ENCODE data around the gene OR2T10. TPM values are rescaled to one million over a fixed set of nuclear protein-coding genes. Genes with fewer than 3 reads are reported as not detected.
"Not testable (repeated sequence)": the region's sequence is repeated elsewhere in the genome, so short reads cannot be mapped to it uniquely, and the experiment has no call there.

The OR2T10 gene
- polyA plus RNA-seq, 4 donors, result 0.08 to 0.28 (median 0.11) TPM

DNA sequence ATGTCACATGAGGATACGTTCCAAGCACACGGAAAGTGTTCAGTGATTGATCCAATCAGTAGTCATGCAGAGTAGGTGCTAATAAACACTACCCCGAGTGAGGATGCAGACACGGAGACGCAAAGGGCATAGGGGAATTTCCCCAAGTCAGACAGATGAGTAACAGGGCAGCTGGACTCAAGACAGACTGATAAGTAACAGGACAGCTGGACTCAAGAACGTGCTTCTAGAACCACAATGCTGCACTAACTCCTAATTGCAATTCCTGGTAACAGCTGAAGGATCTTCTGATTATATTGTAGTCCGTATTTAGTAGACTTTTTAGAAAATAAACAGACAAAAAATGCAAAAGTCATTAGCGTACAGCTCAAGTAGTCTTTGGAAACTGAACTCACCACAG lies 1.9 kb upstream of the OR2T10 start:
- no peak for DNase-seq (ENCODE audit: low read depth in 4 of 4, low spot score in 2 of 4)

DNA sequence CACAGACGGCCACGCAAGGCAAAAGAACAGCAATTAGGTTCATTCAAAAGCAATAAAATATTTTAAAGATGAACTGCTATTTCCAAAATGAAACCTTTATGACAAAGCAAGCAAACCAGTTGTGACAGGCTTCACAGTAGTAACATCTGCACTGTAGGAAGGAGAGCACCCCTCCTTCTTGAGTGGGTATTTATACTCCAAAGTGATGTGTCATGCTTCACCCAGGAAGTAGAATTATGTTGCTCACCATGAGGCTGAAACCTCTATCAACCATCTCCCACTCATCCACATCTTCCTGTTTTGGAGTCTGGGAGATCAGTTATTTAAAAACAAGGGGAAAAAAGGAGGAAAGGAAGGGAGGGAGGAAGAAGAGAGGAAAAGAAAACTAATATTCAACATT lies 885 bp downstream of the OR2T10 start:
- no peak for DNase-seq (ENCODE audit: low read depth in 4 of 4, low spot score in 2 of 4)

DNA sequence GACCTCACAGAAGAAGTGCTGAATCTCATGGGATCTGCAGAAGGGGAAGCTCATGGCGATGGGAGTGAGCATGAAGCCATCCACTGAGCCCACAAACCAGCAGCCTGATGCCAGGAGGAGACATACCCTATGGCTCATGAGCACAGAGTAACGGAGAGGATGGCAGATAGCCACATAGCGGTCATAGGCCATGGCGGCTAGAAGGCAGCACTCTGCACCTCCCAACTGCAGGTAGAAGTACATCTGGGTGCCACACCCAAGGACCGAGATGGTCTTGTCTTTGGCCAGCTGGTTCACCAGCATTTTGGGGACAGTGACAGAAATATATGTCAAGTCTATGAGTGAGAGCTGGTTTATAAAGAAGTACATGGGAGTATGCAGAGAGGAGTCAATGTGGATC lies 4.3 kb downstream of the OR2T10 start:
- no peak for DNase-seq (ENCODE audit: low read depth in 4 of 4, low spot score in 2 of 4)

DNA sequence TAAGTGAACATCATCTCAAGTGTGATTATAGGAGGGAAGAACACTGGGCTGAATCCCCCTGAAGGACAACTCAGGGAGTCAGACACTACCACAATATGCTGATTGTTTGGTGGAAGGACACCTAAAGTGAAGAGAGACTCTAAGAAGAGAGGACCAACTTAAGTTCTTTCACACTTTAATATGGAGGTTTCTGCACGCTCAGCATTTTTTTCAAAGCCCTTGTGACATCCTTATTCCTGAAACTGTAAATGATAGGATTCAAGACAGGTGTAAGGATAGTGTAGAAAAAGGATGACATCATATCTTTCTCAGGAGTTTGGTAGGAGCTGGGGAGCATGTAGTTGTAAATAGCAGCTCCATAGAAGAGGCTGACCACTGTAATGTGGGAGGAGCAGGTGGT lies 4.8 kb downstream of the OR2T10 start:
- no peak for DNase-seq (ENCODE audit: low read depth in 4 of 4, low spot score in 2 of 4)

DNA sequence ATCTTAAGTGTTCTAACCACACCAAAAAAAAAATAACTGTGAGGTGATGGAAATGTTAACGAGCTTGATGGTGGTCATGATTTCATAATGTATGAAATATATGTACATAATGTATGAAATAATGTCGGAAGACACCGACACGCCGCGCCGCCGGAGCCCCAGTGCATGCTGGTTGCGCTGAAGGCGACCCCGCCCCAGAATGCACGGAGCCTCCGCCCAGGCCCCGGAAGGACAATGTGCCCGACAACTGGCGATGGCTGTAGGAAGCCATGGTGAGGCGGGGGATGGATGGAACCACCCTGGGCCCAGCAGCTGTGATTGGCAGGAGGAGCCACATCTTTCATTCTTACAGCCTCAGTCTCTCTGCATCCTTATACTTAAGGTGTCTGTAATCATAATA lies 7.4 kb downstream of the OR2T10 start:
- no peak for DNase-seq (ENCODE audit: low read depth in 4 of 4, low spot score in 2 of 4)

DNA sequence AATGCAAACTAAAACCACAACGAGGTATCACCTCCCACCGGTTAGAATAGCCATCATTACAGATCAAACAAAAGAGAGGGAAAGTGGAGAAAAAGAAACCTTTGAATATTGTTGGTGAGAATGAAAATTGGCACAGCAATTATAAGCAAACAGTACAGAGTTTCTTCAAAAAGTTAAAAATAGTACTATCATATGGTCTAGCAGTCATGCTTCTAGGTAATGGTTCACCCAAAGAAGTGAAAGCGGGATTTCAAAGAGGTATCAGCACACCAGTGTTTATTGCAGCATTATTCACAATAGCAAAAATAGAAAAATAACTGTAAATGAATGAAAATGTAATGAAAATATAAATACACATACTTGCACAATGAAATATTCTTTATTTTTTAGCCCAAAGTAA lies 8.2 kb downstream of the OR2T10 start:
- DNase-seq (ENCODE audit: low read depth in 4 of 4, low spot score in 2 of 4), result no peak

DNA sequence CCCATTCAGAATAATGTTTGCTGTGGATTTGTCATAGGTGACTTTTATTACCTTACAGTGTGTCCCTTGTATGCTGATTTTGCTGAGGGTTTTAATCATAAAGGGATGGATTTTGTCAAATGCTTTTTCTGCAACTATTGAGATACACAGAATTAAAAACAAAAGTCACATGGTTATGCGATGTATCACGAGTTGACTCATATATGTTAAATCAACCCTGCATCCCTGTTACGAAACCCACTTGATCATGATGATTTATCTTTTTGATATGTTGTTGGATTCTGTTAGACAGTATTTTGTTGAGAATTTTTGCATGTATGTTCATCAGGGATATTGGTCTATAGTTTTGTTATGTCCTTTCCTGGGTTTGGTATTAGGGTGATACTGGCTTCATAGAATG lies 12.2 kb downstream of the OR2T10 start:
- DNase-seq (ENCODE audit: low read depth in 4 of 4, low spot score in 2 of 4), result no peak

DNA sequence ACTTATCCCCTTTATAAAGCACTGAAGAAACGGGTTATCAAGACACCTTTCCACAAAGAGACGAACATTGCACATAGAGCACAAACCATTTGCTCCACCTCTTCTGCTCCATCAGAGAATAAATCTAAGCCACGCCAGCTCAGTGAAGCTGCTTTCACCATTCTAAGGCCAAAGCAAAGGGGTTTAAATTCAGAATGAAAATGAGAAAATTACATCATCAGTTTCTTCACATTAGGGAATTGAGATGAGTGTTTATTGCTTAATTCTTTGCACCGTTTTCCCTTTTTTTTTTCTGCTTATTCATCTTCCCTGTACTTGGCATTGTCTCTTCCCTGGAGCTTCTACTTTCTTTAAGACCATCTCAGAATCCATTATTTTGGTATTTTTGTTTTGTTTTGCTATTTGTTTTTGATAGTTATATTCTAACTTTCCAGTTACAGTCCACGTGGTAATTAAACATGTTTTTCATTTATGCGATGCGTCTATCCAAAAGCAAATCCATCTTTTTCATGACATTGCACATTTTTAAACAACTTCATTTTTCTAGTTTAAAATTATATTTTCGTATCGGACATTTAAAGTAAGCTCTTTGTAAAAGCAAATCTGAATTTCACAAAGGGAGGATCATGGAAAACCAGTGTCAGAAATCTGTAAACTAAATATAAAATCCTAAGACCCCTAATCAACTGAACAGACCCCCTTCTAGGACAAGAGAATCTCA lies 21.1 kb downstream of the OR2T10 start:
- DNase-seq (ENCODE audit: low read depth in 4 of 4, low spot score in 2 of 4), result no peak

DNA sequence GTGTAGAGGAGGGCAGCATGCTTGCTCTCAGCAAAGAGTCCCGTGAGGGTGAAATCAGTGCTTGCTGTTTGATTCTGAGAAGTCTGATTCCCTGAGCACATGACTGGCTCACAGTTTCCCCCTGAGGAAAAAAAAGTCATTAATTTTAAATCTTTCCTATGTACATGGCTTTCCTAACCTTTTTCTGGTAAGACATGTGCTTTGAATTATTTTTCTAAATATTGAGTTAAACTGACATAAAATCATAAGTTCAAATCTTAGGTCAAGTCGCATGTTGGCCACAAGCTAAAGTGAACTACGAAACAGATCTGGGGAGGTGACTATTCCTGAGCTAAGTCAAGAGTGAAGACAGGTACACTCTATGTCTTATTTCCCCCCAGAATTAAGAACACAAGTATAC lies 22.8 kb downstream of the OR2T10 start, which contains the start of gene OR2T34:
Gene OR2T34, minus strand, starts transcription at position 101 of the 400 bp plus-strand sequence. Its CDS starts 0 bp downstream, at position 101.
- not testable (repeated sequence) for DNase-seq (ENCODE audit: low read depth in 4 of 4, low spot score in 2 of 4)

DNA sequence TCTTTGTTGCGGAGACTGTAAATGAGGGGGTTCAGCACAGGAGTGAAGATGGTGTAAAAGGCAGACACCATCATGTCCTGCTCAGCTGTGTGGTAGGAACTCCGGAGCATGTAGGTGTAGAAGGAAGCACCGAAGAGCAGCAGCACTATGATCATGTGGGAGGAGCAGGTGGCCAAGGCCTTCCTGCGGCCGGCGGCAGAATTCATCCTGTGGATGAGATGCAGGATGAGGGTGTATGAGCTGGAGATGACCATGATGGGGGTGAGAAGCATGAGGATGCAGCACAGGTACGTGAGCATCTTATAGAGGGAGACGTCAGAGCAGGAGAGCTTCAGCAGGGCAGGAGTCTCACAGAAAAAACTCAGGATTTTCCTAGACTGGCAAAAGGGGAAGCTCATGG lies 23.6 kb downstream of the OR2T10 start:
- not testable (repeated sequence) for DNase-seq (ENCODE audit: low read depth in 4 of 4, low spot score in 2 of 4)

DNA sequence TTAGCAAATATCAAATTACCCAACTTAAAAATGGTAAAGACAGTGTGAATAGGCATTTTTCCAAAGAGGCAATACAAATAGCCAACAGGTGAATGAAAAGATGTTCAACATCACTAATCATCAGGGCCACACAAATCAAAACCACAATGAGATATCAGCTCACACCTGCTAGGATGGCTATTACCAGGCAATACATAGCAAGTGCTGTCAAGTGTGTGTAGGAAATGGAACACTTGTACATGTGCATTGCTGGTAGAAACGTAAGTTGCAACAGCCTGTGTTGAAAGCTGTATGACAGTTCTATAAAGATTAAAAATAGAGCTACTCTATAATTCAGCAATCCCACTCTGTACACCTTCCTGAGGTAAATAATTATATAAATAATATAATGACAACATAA lies 25.5 kb downstream of the OR2T10 start:
- DNase-seq (ENCODE audit: low read depth in 4 of 4, low spot score in 2 of 4), result not testable (repeated sequence)

DNA sequence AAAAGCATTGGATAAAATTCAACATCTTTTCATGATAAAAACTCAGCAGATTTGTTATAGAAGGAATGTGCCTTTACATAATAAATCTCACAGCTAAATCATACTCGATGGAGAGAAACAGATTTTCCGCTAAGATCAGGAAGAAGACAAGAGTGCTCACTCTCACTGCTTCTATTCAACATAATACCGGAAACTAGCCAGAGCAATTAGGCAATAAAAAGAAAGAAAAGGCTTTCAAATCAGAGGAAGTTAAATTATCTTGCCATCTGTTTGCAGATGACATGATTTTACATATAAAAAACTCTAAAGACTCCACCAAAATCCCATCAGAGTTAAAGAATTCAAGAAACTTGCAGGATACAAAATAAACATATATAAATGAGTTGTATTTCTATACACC lies 26.7 kb downstream of the OR2T10 start:
- DNase-seq (ENCODE audit: low read depth in 4 of 4, low spot score in 2 of 4), result not testable (repeated sequence)

DNA sequence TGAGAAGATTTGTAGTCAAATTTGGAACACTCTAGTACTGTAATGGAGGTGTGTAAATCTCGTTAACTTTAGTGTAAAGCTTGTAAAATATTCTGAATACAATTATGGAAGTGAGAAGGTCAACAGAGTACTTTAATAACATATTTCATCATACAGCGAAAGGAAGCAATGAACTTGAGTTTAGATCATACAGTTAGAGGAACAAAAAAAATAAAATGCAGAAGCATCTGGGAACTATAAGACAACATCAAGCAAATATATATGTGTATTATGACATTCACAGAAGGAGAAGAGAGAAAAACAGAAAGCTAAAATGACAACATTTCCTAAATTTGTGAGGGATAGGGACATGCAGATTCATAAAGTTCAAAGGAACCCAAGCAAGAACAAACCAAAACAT lies 28.5 kb downstream of the OR2T10 start:
- not testable (repeated sequence) for DNase-seq (ENCODE audit: low read depth in 4 of 4, low spot score in 2 of 4)

DNA sequence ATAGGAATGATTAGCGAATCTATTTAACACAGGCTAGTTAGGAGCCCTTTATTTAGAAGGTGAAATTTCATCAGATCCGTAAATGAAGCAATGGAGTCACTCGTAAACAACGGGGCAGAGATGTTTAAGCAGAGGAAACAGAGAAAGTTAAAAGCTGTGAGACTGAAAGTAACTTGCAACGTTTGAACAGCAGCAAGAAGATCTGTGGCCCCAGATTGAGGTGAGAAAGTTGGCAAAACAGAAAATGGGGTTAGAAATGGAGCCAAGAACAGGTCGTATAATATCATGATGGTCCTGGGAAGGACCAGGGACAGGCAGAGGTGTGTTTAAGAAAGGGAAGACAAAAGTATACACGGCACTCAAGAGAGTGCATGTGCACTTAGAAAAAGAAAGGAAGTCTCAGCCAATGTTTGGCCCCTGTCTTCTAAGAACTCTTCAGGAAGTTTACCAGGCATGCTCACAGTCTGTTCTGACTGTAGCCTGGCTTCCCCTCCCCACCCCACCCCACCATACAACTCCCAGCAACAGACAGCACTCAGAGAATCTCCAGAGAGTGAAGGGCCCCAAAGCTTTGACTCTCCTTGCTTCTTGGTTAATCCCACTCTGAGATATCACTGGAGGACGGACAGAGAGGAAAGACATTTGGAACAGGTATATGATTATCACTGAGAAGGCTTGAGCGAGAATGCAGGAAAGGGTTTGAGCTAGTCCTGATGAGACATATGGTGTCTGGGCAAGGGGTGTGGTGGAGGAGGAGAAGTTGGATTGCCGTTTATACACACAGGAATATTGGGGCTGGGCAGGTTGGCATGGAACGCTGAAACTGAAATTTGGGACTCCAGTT lies 31.7 kb downstream of the OR2T10 start:
- DNase-seq (ENCODE audit: low read depth in 4 of 4, low spot score in 2 of 4), result not testable (repeated sequence)

DNA sequence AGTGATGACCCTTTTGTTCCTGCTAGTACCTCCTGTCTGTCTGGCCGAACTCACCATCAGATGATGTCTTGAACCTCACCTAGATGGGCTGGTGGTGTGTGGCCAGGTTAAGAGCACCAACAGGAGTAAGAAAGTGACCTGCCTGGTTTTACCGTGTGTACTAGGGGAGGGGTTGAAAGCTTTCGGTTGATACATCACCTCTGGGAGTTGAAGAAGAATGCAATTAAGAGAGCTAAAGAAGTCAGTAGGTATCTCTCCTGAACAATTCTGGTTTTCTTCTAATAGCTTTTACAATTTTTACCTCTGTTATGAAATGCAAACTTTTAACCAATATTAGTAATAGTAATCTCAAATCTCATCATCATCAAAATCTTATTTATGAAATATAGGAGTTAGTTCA lies 34.8 kb downstream of the OR2T10 start, which contains the start of gene OR2T29:
Gene OR2T29, minus strand, starts transcription at position 101 of the 400 bp plus-strand sequence. CDS start 3,281 bp downstream, outside the sequence.
- DNase-seq (ENCODE audit: low read depth in 4 of 4, low spot score in 2 of 4), result not testable (repeated sequence)

DNA sequence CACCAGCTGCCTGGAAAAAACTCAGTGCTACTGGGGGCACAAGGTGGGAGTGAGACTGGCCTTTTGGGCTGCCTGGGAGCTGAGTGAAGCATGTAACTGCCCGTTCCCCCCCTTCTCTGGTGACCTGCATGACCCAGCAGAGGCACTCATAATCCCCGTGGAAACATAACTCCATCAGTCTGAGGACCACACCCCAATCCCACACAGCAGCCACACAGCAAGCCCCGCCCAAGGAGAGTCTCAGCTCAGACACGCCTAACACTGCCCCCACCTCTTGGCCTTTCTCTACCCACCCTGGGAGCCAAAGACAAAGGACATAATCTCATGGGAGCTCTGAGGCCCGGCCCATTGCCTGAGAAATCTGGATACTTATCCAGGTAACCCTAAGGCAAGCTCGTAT lies 46.5 kb downstream of the OR2T10 start:
- not testable (repeated sequence) for DNase-seq (ENCODE audit: low read depth in 4 of 4, low spot score in 2 of 4)

DNA sequence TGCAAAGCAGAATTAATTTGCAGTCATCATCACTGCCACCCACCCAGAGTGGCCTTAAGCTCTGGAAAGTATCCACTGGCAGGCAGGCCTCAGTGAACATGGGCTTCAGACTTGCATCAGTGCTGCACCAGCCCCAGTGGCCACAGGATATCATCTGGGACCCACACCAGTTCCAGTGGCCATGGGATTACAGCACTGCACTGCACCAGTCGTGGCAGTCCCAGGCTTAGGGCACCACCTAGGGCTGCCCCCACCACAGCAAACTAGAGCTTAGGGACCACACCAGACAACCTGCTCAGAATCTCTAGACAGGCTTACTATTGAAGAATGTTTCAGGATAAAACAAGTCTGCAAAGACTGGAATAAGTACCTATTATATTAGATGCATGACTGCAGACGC lies 50.1 kb downstream of the OR2T10 start:
- DNase-seq (ENCODE audit: low read depth in 4 of 4, low spot score in 2 of 4), result not testable (repeated sequence)

Other genes starting within 250 kb of the OR2T10 start
- not detected for gene OR14C36, start 248.9 kb downstream of the OR2T10 start, polyA plus RNA-seq (ENCODE audit: insufficient read length in 4 of 4)
- gene OR2T4, start 236.0 kb downstream of the OR2T10 start, polyA plus RNA-seq (ENCODE audit: insufficient read length in 4 of 4), result not detected
- gene OR2T6, start 222.0 kb downstream of the OR2T10 start, polyA plus RNA-seq (ENCODE audit: insufficient read length in 4 of 4), result under 1 TPM in 2 of 4 donors, not detected in 2; 0.08 to 0.21 TPM
- gene OR2T1, start 194.7 kb downstream of the OR2T10 start, polyA plus RNA-seq (ENCODE audit: insufficient read length in 4 of 4), result not detected
- gene OR2T2, start 152.1 kb downstream of the OR2T10 start, polyA plus RNA-seq (ENCODE audit: insufficient read length in 4 of 4), result not detected
- gene OR2T3, start 124.3 kb downstream of the OR2T10 start, polyA plus RNA-seq (ENCODE audit: insufficient read length in 4 of 4), result not detected
- gene OR2T5, start 109.1 kb downstream of the OR2T10 start, polyA plus RNA-seq (ENCODE audit: insufficient read length in 4 of 4), result not detected
- gene OR2G6, start 89.6 kb downstream of the OR2T10 start, polyA plus RNA-seq (ENCODE audit: insufficient read length in 4 of 4), result under 1 TPM in 2 of 4 donors, not detected in 2; 0.04 to 0.08 TPM
- under 1 TPM in 1 of 4 donors, not detected in 3; 0.06 TPM for gene OR2T29, start 34.9 kb downstream of the OR2T10 start, polyA plus RNA-seq (ENCODE audit: insufficient read length in 4 of 4)
- gene OR2T34, start 22.9 kb downstream of the OR2T10 start, polyA plus RNA-seq (ENCODE audit: insufficient read length in 4 of 4), result not detected
- under 1 TPM in 1 of 4 donors, not detected in 3; 0.03 TPM for gene OR2T11, start 37.4 kb upstream of the OR2T10 start, polyA plus RNA-seq (ENCODE audit: insufficient read length in 4 of 4)
- not detected for gene OR2T35, start 47.6 kb upstream of the OR2T10 start, polyA plus RNA-seq (ENCODE audit: insufficient read length in 4 of 4)
- not detected for gene OR2T27, start 57.8 kb upstream of the OR2T10 start, polyA plus RNA-seq (ENCODE audit: insufficient read length in 4 of 4)
- gene OR14I1, start 105.1 kb upstream of the OR2T10 start, polyA plus RNA-seq (ENCODE audit: insufficient read length in 4 of 4), result under 1 TPM in 1 of 4 donors, not detected in 3; 0.19 TPM
- gene LYPD8, start 158.1 kb upstream of the OR2T10 start, polyA plus RNA-seq (ENCODE audit: insufficient read length in 4 of 4), result under 1 TPM in 1 of 4 donors, not detected in 3; 0.09 TPM
- 10 to 100 TPM; 22.8 to 34.8 (median 30.0) TPM for gene SH3BP5L, start 228.2 kb upstream of the OR2T10 start, polyA plus RNA-seq (ENCODE audit: insufficient read length in 4 of 4)
- 10 to 100 TPM; 20.1 to 30.0 (median 25.6) TPM for gene ZNF672, start 240.5 kb upstream of the OR2T10 start, polyA plus RNA-seq (ENCODE audit: insufficient read length in 4 of 4)